ENCODE data around the gene ZCCHC14.

DNA sequence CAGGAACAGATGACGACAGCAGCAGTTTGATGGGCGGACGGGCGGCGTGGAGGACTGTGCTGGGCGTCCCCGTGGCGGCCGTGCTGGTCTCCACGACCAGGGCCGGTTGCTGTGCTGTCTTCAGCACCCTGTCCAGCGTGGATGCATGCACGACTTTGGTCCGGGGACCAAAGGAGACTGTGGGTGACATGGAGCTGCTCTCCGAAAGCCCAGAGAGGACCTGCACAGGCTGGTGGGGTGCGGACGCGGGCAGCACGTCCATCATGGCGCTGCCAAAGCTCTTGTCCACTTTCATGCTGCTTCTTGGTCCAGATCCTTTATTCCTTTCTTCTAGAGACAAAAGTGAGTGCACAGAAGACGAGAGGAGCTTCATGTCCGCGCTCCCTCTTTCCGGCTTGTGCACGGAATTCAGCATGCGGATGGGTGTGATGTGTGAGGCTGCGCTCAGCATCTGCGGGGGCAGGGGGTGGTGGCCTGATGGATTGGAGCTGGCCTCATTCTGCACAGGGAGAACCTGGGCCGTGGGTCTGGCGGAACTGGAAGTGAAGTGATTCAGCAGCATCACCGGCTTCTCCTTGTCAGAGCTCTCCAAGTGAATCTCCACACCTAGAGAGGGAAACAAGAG, 80.3 kb downstream of the ZCCHC14 start:
- TF ChIP-seq EZH2phosphoT487 (IDR thresholded peaks at IDR 0.05; ENCODE audit: low read depth, severe bottlenecking, unreplicated experiment) (no peak), EZH2 (IDR thresholded peaks at IDR 0.05; ENCODE audit: borderline replicate concordance) (no peak)
- TF ChIP-seq, protein P1, sequence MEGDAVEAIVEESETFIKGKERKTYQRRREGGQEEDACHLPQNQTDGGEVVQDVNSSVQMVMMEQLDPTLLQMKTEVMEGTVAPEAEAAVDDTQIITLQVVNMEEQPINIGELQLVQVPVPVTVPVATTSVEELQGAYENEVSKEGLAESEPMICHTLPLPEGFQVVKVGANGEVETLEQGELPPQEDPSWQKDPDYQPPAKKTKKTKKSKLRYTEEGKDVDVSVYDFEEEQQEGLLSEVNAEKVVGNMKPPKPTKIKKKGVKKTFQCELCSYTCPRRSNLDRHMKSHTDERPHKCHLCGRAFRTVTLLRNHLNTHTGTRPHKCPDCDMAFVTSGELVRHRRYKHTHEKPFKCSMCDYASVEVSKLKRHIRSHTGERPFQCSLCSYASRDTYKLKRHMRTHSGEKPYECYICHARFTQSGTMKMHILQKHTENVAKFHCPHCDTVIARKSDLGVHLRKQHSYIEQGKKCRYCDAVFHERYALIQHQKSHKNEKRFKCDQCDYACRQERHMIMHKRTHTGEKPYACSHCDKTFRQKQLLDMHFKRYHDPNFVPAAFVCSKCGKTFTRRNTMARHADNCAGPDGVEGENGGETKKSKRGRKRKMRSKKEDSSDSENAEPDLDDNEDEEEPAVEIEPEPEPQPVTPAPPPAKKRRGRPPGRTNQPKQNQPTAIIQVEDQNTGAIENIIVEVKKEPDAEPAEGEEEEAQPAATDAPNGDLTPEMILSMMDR (IDR thresholded peaks at IDR 0.05; ENCODE audit: poor library complexity): no peak

All from hepatocyte (in vitro differentiated cells).